Right lobe of liver (tissue), 4 donors: ENCODE measurements around the gene CSAG1.

Source experiments
- POLR2A ChIP-seq: fragments of 450-650 bp; IDR thresholded peaks from one replicate; pipeline ENCODE4 v1.6.1; 2017; ENCODE audit warnings: antibody characterized with exemption, mild to moderate bottlenecking
- TF ChIP-seq, protein P1 (sequence below), 4 donors: fragments of 200-600 bp in 3 of 4; fragments of 450-650 bp in 1 of 4; IDR thresholded peaks; one replicate each; pipeline versions ENCODE4 v1.5.1 to v1.8.0; 2016 to 2022; ENCODE audit warnings: antibody characterized with exemption in 4 of 4, mild to moderate bottlenecking in 2 of 4
- donor health status: DM: no; HTN: no; CAD: no.
- donor health status: DM: no; HTN: no; CAD: no.
- donor health status: DM: no; HTN: yes; CAD: no.

DNA sequence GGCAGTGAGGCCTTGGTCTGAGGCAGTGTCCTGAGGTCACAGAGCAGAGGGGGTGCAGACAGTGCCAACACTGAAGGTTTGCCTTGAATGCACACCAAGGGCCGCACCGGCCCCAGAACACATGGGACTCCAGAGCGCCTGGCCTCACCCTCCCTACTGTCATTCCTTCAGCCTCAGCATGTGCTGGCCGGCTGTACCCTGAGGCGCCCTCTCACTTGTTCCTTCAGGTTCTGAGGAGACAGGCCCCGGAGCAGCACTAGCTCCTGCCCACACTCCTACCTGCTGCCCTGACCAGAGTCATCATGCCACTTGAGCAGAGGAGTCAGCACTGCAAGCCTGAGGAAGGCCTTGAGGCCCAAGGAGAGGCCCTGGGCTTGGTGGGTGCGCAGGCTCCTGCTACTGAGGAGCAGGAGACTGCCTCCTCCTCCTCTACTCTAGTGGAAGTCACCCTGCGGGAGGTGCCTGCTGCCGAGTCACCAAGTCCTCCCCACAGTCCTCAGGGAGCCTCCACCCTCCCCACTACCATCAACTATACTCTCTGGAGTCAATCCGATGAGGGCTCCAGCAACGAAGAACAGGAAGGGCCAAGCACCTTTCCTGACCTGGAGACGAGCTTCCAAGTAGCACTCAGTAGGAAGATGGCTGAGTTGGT is 2.5 kb upstream of the CSAG1 start:
- TF ChIP-seq, protein P1, sequence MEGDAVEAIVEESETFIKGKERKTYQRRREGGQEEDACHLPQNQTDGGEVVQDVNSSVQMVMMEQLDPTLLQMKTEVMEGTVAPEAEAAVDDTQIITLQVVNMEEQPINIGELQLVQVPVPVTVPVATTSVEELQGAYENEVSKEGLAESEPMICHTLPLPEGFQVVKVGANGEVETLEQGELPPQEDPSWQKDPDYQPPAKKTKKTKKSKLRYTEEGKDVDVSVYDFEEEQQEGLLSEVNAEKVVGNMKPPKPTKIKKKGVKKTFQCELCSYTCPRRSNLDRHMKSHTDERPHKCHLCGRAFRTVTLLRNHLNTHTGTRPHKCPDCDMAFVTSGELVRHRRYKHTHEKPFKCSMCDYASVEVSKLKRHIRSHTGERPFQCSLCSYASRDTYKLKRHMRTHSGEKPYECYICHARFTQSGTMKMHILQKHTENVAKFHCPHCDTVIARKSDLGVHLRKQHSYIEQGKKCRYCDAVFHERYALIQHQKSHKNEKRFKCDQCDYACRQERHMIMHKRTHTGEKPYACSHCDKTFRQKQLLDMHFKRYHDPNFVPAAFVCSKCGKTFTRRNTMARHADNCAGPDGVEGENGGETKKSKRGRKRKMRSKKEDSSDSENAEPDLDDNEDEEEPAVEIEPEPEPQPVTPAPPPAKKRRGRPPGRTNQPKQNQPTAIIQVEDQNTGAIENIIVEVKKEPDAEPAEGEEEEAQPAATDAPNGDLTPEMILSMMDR (IDR thresholded peaks at IDR 0.05): no peak
- no peak for TF ChIP-seq POLR2A
